ENCODE data around the gene ANKRD33B.

DNA sequence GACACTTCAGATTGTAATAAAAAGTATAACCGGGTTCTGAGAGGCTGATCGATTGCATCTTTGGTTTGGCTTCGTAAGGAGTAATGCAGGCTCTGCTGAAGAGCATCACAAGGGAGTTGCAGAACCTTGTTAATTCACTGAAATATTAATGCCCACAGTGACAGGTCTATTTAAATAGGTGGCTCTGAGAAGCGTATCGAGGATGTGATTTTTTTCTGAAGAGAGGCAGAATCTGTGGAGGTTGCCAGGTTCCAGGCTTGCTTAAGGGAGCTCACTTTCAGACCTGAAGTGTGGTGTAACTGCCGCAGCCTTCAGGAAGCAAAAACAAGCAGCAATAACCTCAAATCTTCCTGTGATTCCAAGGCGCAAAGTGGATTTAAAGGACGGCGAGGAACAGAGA, 80.3 kb downstream of the ANKRD33B start:
- no peak for TF ChIP-seq GATA3 (IDR thresholded peaks at IDR 0.05; ENCODE audit: low read depth, low read length)
- no peak for TF ChIP-seq GATA2 (IDR thresholded peaks at IDR 0.05; ENCODE audit: low read depth, low read length)
